HG02870 (cell line): ENCODE data around the gene SLC38A1.
"Not testable (repeated sequence)": the region's sequence is repeated elsewhere in the genome, so short reads cannot be mapped to it uniquely, and the experiment has no call there.

Experiments used
- ATAC-seq: cut with Tn5 transposase; IDR thresholded peaks from one replicate; pipeline ENCODE4 v1.9.1; 2021; ENCODE audit warnings: mild to moderate bottlenecking, moderate library complexity; ENCODE audit not compliant: unreplicated experiment

The SLC38A1 gene

GRCh38 chr12:46265102-46265501 lies 3.7 kb downstream of the SLC38A1 start:
- no peak for ATAC-seq

DNA sequence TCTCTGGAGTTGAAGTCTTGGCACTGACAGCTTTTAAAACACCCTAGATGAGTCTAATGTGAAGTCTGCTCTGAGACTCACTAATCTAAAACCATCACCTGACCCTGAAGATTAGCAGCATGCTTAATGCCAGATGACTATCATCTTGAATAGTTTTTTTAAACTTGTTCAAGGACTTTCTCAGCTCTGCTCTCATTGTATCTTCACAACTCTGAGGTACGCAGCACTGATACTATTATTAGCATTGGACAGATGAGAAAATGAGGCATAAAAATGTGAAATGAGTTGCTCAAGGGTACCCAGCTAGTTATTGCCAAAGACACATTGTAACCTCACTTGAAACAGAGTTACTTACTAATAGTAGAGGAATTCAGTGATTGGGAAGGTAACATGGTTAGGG lies 4.8 kb downstream of the SLC38A1 start:
- no peak for ATAC-seq

GRCh38 chr12:46263140-46264016 lies 5.5 kb downstream of the SLC38A1 start:
- no peak for ATAC-seq

GRCh38 chr12:46261646-46262045 lies 7.2 kb downstream of the SLC38A1 start:
- no peak for ATAC-seq

- no peak for ATAC-seq
Observed at GRCh38 chr12:46260913-46261476, 7.8 kb downstream of the SLC38A1 start.

GRCh38 chr12:46260124-46260912 lies 8.5 kb downstream of the SLC38A1 start:
- no peak for ATAC-seq

- ATAC-seq = no peak
Observed at GRCh38 chr12:46259713-46260112, 9.1 kb downstream of the SLC38A1 start.

GRCh38 chr12:46259071-46259470 lies 9.8 kb downstream of the SLC38A1 start:
- ATAC-seq = no peak

GRCh38 chr12:46258129-46258528 lies 10.7 kb downstream of the SLC38A1 start:
- no peak for ATAC-seq

- ATAC-seq = no peak
Observed at GRCh38 chr12:46256942-46257341, 11.9 kb downstream of the SLC38A1 start.

DNA sequence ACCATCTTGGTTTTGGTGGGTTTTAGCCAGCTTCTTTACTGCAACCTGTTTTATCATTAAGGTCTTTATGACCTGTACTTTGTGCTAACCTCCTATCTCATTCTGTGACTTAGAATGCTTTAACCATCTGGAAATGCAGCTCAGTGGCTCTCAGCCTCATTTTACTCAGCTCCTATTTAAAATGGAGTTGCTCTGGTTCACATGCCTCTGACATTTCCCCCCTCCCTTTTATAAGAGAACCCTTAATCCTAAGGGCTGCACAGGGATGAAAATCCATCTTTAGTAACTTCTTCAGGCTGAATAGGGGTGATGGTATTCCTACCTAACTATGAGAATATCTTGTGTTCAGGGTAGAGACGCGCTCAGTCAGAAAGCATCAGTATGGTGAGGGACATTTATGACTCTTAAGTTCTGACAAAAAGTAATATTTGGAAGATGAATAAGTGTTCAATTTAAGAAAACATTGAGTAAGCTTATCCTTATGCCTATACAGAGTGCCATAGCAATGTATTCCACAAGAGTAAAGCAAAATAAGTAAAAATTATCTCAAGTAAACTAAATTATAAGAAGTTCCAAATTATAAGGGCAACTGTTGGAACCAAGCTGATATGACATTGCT lies 15.2 kb downstream of the SLC38A1 start:
- no peak for ATAC-seq

- ATAC-seq = not testable (repeated sequence)
Observed at GRCh38 chr12:46251994-46252393, 16.8 kb downstream of the SLC38A1 start.

GRCh38 chr12:46249960-46250359 lies 18.9 kb downstream of the SLC38A1 start:
- not testable (repeated sequence) for ATAC-seq

- no peak for ATAC-seq
Observed at GRCh38 chr12:46246021-46246700, 22.7 kb downstream of the SLC38A1 start.

DNA sequence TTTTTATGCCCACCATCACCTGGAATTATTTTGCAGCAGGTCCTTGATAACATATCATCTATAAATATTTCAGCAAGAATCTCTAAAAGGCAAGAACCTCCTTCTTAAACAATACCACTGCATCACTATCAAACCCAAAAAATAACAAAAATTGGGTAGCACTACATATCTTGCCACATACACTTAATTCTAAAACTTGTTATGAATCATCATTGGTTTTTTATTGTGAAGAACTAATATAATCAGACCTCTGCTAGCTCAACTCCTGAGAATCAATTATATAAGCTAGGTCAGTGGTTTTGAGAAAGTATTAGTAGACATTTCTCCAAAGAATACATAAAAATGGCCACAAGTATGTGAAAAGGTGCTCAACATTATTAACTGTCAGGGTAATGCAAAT lies 23.8 kb downstream of the SLC38A1 start:
- ATAC-seq = no peak

DNA sequence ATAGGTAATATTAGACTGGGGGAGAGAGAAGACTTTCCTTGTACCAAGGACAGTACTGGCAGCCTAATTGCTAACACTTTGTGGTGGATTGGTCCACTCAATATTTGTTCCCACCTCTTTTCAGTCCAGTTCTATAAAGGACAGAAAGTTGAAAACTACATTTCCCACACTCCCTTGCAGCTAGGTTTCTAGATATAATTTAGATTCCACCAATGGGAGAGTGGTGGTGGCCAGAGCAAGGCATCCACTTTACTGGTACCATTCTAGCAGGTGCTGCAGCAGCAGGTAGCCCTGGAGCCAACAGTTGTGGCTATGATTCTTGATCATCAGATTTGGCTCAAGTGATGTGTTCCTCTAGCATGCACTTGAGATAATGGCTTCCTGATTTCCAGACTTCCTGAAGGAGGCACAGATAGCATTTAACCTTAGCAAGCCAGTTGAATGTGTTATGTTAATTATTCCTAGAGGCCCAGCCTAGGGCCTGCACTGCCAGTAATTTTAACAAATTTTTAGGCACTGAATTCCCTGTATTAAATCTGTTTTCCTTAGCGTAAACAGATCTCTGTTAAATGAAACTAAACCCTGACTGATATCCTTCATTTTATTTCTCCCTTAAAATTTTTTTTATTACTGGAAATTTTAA lies 24.4 kb downstream of the SLC38A1 start:
- ATAC-seq = no peak

GRCh38 chr12:46242569-46242968 lies 26.3 kb downstream of the SLC38A1 start:
- no peak for ATAC-seq

- ATAC-seq = no peak
Observed at GRCh38 chr12:46240436-46240835, 28.4 kb downstream of the SLC38A1 start.

DNA sequence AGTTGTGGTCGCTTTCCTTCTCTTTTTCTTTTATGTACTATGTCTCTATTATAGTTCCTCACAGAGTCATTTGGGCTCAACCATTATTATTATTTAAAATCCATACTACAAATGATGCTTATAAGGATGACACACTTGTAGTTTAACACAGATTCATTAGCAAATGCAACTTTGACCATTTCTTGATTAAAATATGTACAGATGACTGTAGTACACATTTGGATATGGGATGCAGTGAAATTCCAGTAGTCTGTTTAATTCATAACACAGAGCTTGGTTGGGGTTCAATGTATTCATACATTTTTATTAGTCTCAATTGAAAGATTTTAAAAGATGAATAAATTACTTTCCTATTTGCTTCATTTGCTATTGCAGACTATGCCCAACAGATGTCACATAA lies 30.0 kb downstream of the SLC38A1 start:
- no peak for ATAC-seq

DNA sequence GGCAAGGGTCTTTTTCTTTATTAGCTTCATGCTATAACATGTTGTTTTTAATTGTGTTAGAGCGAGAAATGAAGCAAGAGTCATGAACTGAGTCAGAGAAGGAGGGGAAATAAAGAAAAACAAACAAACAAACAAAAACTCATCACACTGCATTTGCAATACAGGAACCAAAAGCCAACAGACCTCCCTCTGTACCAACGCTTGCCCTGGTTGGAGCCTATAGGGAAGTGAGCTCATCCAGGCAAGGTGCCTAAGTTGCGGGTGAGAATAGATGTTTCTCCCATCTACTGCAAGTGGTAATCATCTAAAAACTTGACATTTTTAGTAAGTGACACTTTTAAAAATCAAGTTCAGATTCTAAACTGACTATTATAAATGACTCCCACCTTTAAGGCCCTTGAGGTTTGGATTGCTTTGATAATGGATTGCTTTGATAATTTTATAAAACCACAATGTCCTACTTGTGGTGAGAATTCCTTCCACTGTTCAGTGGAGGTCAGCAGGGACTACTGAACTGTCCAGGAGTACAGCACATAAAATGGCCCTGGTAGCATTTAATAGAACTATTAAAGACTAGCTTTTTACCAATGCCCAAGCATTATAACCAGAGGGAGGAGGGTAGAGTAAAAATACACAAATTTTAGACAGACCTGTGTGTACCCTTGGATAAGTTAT lies 31.3 kb downstream of the SLC38A1 start:
- ATAC-seq = no peak
